Naive thymus-derived CD4-positive, alpha-beta T cell (primary cell): ENCODE data around the gene PSPH. TPM values are rescaled to one million over a fixed set of nuclear protein-coding genes. Genes with fewer than 3 reads are reported as not detected.

ENCODE experiments used
- polyA plus RNA-seq, 2 donors: library from polyadenylated mRNA; unstranded; fragments of 300-500 nt; fragmentation: Illumina TruSeq; gene quantifications; one replicate each; pipeline ENCODE4 v1.2.3, GENCODE V29; 2021
- total RNA-seq, 6 experiments: library from RNA in 5 of 6; stranded (reverse) in 5 of 6; gene quantifications; 1 replicate in 5 of 6; 2 replicates in 1 of 6; pipeline ENCODE4 v1.2.3 and lab custom pipeline; 2021 to 2026

The PSPH gene
- total and polyA plus RNA-seq, 7 experiments from 2014 or later, result 3.5 to 10.4 (median 6.5) TPM

Other genes starting within 250 kb of the PSPH start
- not detected for gene SEPTIN14, start 188.7 kb downstream of the PSPH start, total RNA-seq
- gene SEPTIN14, start 188.7 kb downstream of the PSPH start, polyA plus RNA-seq, result not detected
- gene ZNF713, start 164.0 kb downstream of the PSPH start, total RNA-seq, result 1 to 10 TPM; 2.0 to 4.8 (median 4.5) TPM
- gene ZNF713, start 164.0 kb downstream of the PSPH start, polyA plus RNA-seq, result 1 to 10 TPM; 1.8 to 2.5 TPM
- gene MRPS17, start 99.6 kb downstream of the PSPH start, total RNA-seq, result 10 to 100 TPM in 4 of 5 experiments, 1 to 10 TPM in 1; 8.3 to 16.7 (median 12.0) TPM
- gene MRPS17, start 99.6 kb downstream of the PSPH start, polyA plus RNA-seq, result 10 to 100 TPM; 13.3 to 17.0 TPM
- gene NIPSNAP2, start 86.9 kb downstream of the PSPH start, total RNA-seq, result 10 to 100 TPM; 30.1 to 37.8 (median 34.4) TPM
- 10 to 100 TPM; 38.0 to 51.5 TPM for gene NIPSNAP2, start 86.9 kb downstream of the PSPH start, polyA plus RNA-seq
- gene CCT6A, start 321 bp upstream of the PSPH start, total RNA-seq, result 100 to 1,000 TPM in 1 of 5 experiments, 10 to 100 TPM in 4; 38.7 to 143 (median 58.6) TPM
- gene CCT6A, start 321 bp upstream of the PSPH start, polyA plus RNA-seq, result 10 to 100 TPM; 78.9 to 97.9 TPM
- 100 to 1,000 TPM; 120 to 176 (median 122) TPM for gene SUMF2, start 12.8 kb upstream of the PSPH start, total RNA-seq
- gene SUMF2, start 12.8 kb upstream of the PSPH start, polyA plus RNA-seq, result 100 to 1,000 TPM; 156 to 196 TPM
- gene PHKG1, start 41.5 kb upstream of the PSPH start, total RNA-seq, result 10 to 100 TPM in 1 of 5 experiments, 1 to 10 TPM in 4; 2.5 to 12.0 (median 4.1) TPM
- 1 to 10 TPM in 1 of 2 donors, under 1 TPM in 1; 0.91 to 1.4 TPM for gene PHKG1, start 41.5 kb upstream of the PSPH start, polyA plus RNA-seq
- gene CHCHD2, start 55.0 kb upstream of the PSPH start, total RNA-seq, result 100 to 1,000 TPM; 133 to 451 (median 179) TPM
- gene CHCHD2, start 55.0 kb upstream of the PSPH start, polyA plus RNA-seq, result 100 to 1,000 TPM; 355 to 468 TPM
- gene NUPR2, start 65.0 kb upstream of the PSPH start, total RNA-seq, result 1 to 10 TPM in 1 of 5 experiments, under 1 TPM in 1, not detected in 3; 0.92 to 1.1 TPM
- gene NUPR2, start 65.0 kb upstream of the PSPH start, polyA plus RNA-seq, result 1 to 10 TPM; 1.4 to 3.0 TPM